K562 (cell line): ENCODE results near the gene SLC25A29. TPM values are rescaled to one million over a fixed set of nuclear protein-coding genes. Genes with fewer than 3 reads are reported as not detected.

Experiments
- ATAC-seq: fragments of 200-7000 bp; cut with Tn5 transposase; 3 replicates; pipeline ENCODE4 v1.9.1; 2020; ENCODE audit warnings: moderate library complexity
- BruUV-seq: library from RNA; stranded (reverse); fragments of 400-500 nt; replicated peaks from 2 replicates; lab custom pipeline; 2021; lab: Mats Ljungman, UMichigan
- CTCF ChIA-PET: fragments of 300-600 bp; formaldehyde crosslinking; extraction: SDS; loops from one replicate; lab custom pipeline; 2021; ENCODE audit warnings: low intra/inter-chr PET ratio; lab: Yijun Ruan, JAX
- POLR2A ChIA-PET: fragments of 300-600, 350-650 bp; sonication (Branson Sonifier 250); formaldehyde crosslinking; extraction: SDS; loops from one replicate; lab custom pipeline; 2021; ENCODE audit warnings: antibody characterized with exemption, inconsistent platforms; lab: Yijun Ruan, JAX
- DNase-seq, 4 experiments: peaks; one replicate each; pipeline versions ENCODE4 v3.0.0 to v3.0.0-alpha.2; 2011 to 2018; ENCODE audit warnings: low spot score in 3 of 4, mixed read lengths in 3 of 4; ENCODE audit errors: extremely low read depth in 1 of 4
- FAIRE-seq: peaks from 2 replicates; lab custom pipeline; 2011; peaks lifted over from hg19 to GRCh38; lab: Jason Lieb, UNC
- H2AFZ ChIP-seq: 2 replicates; pipeline ENCODE4 v1.6.0; 2011; ENCODE audit warnings: low read depth, low read length, control low read depth, inconsistent platforms
- H3K27ac ChIP-seq: fragments of 200-600 bp; 3 replicates; pipeline ENCODE4 v1.8.0; 2011; ENCODE audit warnings: low read depth, mild to moderate bottlenecking, control low read depth, inconsistent platforms, low read length, moderate library complexity, mixed read lengths; ENCODE audit errors: extremely low read depth
- H3K27me3 ChIP-seq, 2 experiments: fragments of 300-600 bp in 1 of 2; 2 replicates in 1 of 2; 3 replicates in 1 of 2; pipeline versions ENCODE4 v1.6.0 to v1.8.0; 2011; ENCODE audit warnings: inconsistent platforms in 2 of 2, low read length in 2 of 2, mild to moderate bottlenecking in 1 of 2, mixed read lengths in 1 of 2, moderate library complexity in 1 of 2; ENCODE audit not compliant: control insufficient read depth in 2 of 2, insufficient read depth in 2 of 2
- H3K36me3 ChIP-seq: fragments of 300-600 bp; 3 replicates; pipeline ENCODE4 v1.8.0; 2011; ENCODE audit warnings: mild to moderate bottlenecking, low read length, inconsistent platforms; ENCODE audit not compliant: control insufficient read depth, insufficient read depth
- H3K4me1 ChIP-seq, 2 experiments: fragments of 200-600 bp in 1 of 2; replicated peaks in 1 of 2; 2 replicates in 1 of 2; 3 replicates in 1 of 2; pipeline versions ENCODE4 v1.5.1 to v1.8.0; 2011; ENCODE audit warnings: inconsistent platforms in 2 of 2, low read length in 2 of 2, mild to moderate bottlenecking in 1 of 2, mixed read lengths in 1 of 2, moderate library complexity in 1 of 2; ENCODE audit not compliant: control insufficient read depth in 2 of 2, insufficient read depth in 2 of 2
- H3K4me2 ChIP-seq: 2 replicates; pipeline ENCODE4 v1.6.1; 2011; ENCODE audit warnings: low read length, control low read depth, inconsistent platforms, mixed read lengths; ENCODE audit not compliant: insufficient read depth
- H3K4me3 ChIP-seq: fragments of 200-600 bp; sonication (generic), shearing (Covaris generic); 2 replicates; pipeline ENCODE4 v1.5.1; 2016; ENCODE audit warnings: control low read depth, inconsistent platforms
- H3K79me2 ChIP-seq: fragments of 200-600 bp; 3 replicates; pipeline ENCODE4 v1.8.0; 2011; ENCODE audit warnings: low read length, inconsistent platforms; ENCODE audit not compliant: control insufficient read depth, insufficient read depth
- H3K9ac ChIP-seq, 2 experiments: 2 replicates each; pipeline versions ENCODE4 v1.6.0 to v1.6.1; 2011; ENCODE audit warnings: low read depth in 2 of 2, low read length in 2 of 2, control low read depth in 1 of 2, inconsistent platforms in 1 of 2, mild to moderate bottlenecking in 1 of 2, mixed read lengths in 1 of 2; ENCODE audit not compliant: insufficient read depth in 1 of 2
- H3K9me1 ChIP-seq: one replicate; pipeline ENCODE4 v1.6.0; 2011; ENCODE audit warnings: inconsistent platforms, mild to moderate bottlenecking, low read length, moderate library complexity; ENCODE audit not compliant: control insufficient read depth, insufficient read depth
- H3K9me3 ChIP-seq: replicated peaks from 2 replicates; pipeline ENCODE4 v1.5.1; 2011; ENCODE audit warnings: low read depth, low read length, inconsistent platforms; ENCODE audit not compliant: control insufficient read depth, insufficient read depth
- H4K20me1 ChIP-seq: replicated peaks from 2 replicates; pipeline ENCODE4 v1.6.1; 2011; ENCODE audit warnings: low read length, inconsistent platforms, mixed read lengths; ENCODE audit not compliant: control insufficient read depth, insufficient read depth
- BRD9 ChIP-seq: fragments of 450-650 bp; IDR thresholded peaks from 2 replicates; pipeline ENCODE4 v1.6.1; 2018; ENCODE audit warnings: low read depth; ENCODE audit not compliant: partially characterized antibody
- HIVEP1 ChIP-seq: fragments of 250-450 bp; sonication (Bioruptor Pico); IDR thresholded peaks from 2 replicates; pipeline ENCODE4 v1.4.0; 2020; ENCODE audit warnings: mild to moderate bottlenecking
- IFI16 ChIP-seq: fragments of 250-450 bp; sonication (Bioruptor Pico); IDR thresholded peaks from 2 replicates; pipeline ENCODE4 v2.1.2; 2022; ENCODE audit warnings: mild to moderate bottlenecking, inconsistent platforms
- RUNX1 ChIP-seq: sonication (generic); IDR thresholded peaks from 2 replicates; pipeline ENCODE4 v1.6.1; 2016; ENCODE audit warnings: antibody characterized with exemption, low read depth
- ZNF274 ChIP-seq: IDR thresholded peaks from 2 replicates; pipeline ENCODE4 v1.6.1; 2011; ENCODE audit warnings: low read depth, mild to moderate bottlenecking, low read length, moderate library complexity, borderline replicate concordance
- ZSCAN32 ChIP-seq: fragments of 450-650 bp; formaldehyde crosslinking; IDR thresholded peaks from 2 replicates; pipeline ENCODE4 v1.4.0; 2020; ENCODE audit warnings: mild to moderate bottlenecking, moderate library complexity
- WGBS: fragments of 100-300 bp; shearing (Covaris generic); methylation state at CpG from one replicate; pipeline ENCODE4 v1.1.6; 2016; ENCODE audit warnings: low coverage, mixed read lengths; ENCODE audit not compliant: insufficient coverage; ENCODE audit errors: missing lambda C conversion rate; 5-methylcytosine and 5-hydroxymethylcytosine counted together
- in situ Hi-C: fragments of 300-500 bp; cut with MboI; formaldehyde crosslinking; loops from 4 replicates; pipeline ENCODE4 v1.15.0; 2018; ENCODE audit warnings: inconsistent platforms, mixed read lengths
- intact Hi-C: fragments of 100-400 bp; cut with micrococcal nuclease; formaldehyde crosslinking; loops from 2 replicates; pipeline ENCODE4 v1.14.2; 2022
- polyA plus RNA-seq, 8 experiments: library from polyadenylated mRNA; depleted of rRNA in 4 of 8; stranded (reverse) in 5 of 8; unstranded in 3 of 8; fragments of >200 nt; fragmentation: Nextera tagmentation in 2 of 8; fragmentation: Illumina TruSeq in 1 of 8; extraction: Ambion mirVana in 2 of 8; extraction: Trizol in 1 of 8; gene quantifications; 2 replicates each; pipeline versions ENCODE4 v1.2.1 to v1.2.3, GENCODE V29; 2011 to 2014; ENCODE audit warnings: inconsistent platforms in 1 of 8, missing spikeins in 1 of 8
- total RNA-seq, 7 experiments: library from RNA; depleted of rRNA in 6 of 7; stranded (reverse); fragments of >200 nt in 6 of 7; fragmentation: Illumina TruSeq in 2 of 7; extraction: Trizol in 2 of 7; gene quantifications; 2 replicates each; pipeline versions ENCODE4 v1.2.1 to v1.2.3, GENCODE V29; 2011 to 2021; ENCODE audit warnings: low replicate concordance in 1 of 7
- TF ChIP-seq, protein P1 (sequence below): sonication (generic); formaldehyde crosslinking; IDR thresholded peaks from 2 replicates; pipeline ENCODE4 v1.8.0; 2022; ENCODE audit warnings: mild to moderate bottlenecking, missing genetic modification reagents

The SLC25A29 gene
- total and polyA plus RNA-seq, 9 of the 15 experiments (the other 6 are each of a cell fraction or from before 2014, with no cell fraction given): 0.07 to 17.5 (median 4.8) TPM

- CTCF ChIA-PET: no interaction called here
- Histone ChIP-seq H3K9ac (no peak overlapping the region), H3K36me3 (peaks cover 21% of the 10 kb centered on the region; the same call in 2 of the 3 replicates), H3K4me1 (no peaks in the 10 kb centered on the region; a peak in 3 of 5 replicates), H3K4me3 (no peak overlapping the region), H3K27ac (no peak overlapping the region), H3K9me1 (no peaks in the 10 kb centered on the region), H3K9me3 (no peaks in the 10 kb centered on the region), H4K20me1 (peaks cover 40% of the 10 kb centered on the region), H2AFZ (no peak overlapping the region), H3K4me2 (no peak overlapping the region), H3K27me3 (no peaks in the 10 kb centered on the region), H3K79me2 (peaks cover 97% of the 10 kb centered on the region)
- DNase-seq: no peak
- in situ Hi-C loops: no loop called here
- POLR2A ChIA-PET: no interaction called here
- no TSS peak for BruUV-seq
- WGBS: 83% methylated on average over 3 of the region's 3 CpGs
- TF ChIP-seq IFI16 (CRISPR knock-in tag): no peak
- no peak for TF ChIP-seq RUNX1
- no peak for TF ChIP-seq BRD9
- TF ChIP-seq HIVEP1 (CRISPR knock-in tag): no peak
- no peak for TF ChIP-seq ZSCAN32
- TF ChIP-seq, protein P1, sequence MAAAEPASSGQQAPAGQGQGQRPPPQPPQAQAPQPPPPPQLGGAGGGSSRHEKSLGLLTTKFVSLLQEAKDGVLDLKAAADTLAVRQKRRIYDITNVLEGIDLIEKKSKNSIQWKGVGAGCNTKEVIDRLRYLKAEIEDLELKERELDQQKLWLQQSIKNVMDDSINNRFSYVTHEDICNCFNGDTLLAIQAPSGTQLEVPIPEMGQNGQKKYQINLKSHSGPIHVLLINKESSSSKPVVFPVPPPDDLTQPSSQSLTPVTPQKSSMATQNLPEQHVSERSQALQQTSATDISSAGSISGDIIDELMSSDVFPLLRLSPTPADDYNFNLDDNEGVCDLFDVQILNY (CRISPR knock-in tag): no peak
- TF ChIP-seq ZNF274: no peak
- intact Hi-C loops: no loop called here
- no peak for ATAC-seq
- FAIRE-seq: no peak
These were observed 49.8 kb downstream of the SLC25A29 start for GRCh38 chr14:100256339-100256895.
